ENCODE results near the gene KCNJ9.

KCNJ9 gene

DNA sequence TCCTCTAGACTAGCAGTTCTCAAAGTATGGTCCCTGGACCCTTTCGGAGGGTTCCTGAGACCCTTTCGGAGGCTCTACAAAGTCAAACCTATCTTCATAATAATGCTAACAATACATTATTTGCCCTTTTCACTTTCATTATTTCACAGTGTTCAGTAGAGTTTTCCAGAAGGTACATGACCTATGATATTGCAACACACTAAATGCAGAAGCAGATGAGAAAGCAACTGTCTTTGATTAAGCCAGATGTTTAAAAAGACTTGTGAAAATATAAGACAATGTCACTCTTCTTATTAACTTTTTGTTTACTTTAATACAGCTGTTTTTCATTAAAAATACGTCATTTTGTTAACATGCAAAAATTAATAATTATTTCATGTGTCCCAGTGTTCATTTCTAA lies 17.2 kb upstream of the KCNJ9 start:
- no peak for DNase-seq (ENCODE audit: low spot score)
- in situ Hi-C loops (cut with MboI; ENCODE audit: low pct_unique_long_range_greater_than_20kb, low sequenced_read_pairs, unreplicated experiment): no loop called here
- no peak for TF ChIP-seq CTCF (IDR thresholded peaks at IDR 0.05; ENCODE audit: extremely low read depth, insufficient read depth, missing control alignments)

DNA sequence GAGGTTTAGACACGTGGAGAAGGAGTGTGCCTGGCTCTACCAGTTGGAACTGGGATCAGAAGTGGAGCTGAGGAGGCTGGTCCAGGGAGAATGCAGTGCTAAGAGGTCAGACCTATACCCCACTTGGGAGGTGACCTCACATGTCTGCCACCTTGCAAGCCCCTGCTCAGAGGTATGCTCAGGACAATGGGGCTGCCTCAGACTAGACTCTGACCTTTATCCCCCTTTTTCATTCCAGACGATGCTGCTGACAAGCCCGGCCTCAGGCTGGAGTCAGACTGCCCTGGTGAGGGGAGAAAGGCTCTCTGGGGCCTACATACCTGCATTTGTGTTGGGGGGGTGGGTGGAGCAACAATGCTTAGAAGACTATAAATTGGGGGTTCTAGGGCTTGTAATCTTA lies 16.6 kb upstream of the KCNJ9 start:
- TF ChIP-seq CTCF (IDR thresholded peaks at IDR 0.05; ENCODE audit: extremely low read depth, insufficient read depth, missing control alignments): no peak
- in situ Hi-C loops (cut with MboI; ENCODE audit: low pct_unique_long_range_greater_than_20kb, low sequenced_read_pairs, unreplicated experiment): no loop called here
- no peak for DNase-seq (ENCODE audit: low spot score)

- in situ Hi-C loops (cut with MboI; ENCODE audit: low pct_unique_long_range_greater_than_20kb, low sequenced_read_pairs, unreplicated experiment): no loop called here
- DNase-seq (ENCODE audit: low spot score): no peak
These were observed 14.3 kb upstream of the KCNJ9 start for GRCh38 chr1:160066829-160067745.

DNA sequence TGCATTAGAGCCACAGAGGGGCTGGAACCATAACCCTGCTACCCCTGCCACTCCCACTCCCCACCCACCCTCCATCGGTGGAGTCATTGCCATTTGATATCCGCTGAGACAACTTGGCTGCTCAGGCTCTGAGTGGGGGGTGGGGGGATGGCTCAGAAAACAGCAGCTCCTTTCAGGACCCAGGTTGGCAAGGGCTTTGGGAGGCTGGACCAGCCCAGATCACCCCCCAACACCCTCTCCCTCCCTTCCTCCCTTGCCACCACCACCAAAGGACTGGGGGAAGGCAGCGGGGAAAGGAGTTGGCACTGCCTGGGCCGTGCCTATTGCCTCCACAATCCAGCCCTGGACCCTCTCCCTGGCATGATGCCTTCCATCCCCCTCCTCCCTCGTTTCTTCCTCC lies 13.1 kb upstream of the KCNJ9 start:
- in situ Hi-C loops (cut with MboI; ENCODE audit: low pct_unique_long_range_greater_than_20kb, low sequenced_read_pairs, unreplicated experiment): no loop called here
- no peak for TF ChIP-seq CTCF (IDR thresholded peaks at IDR 0.05; ENCODE audit: extremely low read depth, insufficient read depth, missing control alignments)
- DNase-seq (ENCODE audit: low spot score): no peak

More at GRCh38 chr1:160066829-160067745, 14.3 kb upstream of the KCNJ9 start:
- no peak for TF ChIP-seq CTCF (IDR thresholded peaks at IDR 0.05; ENCODE audit: extremely low read depth, insufficient read depth, missing control alignments)

DNA sequence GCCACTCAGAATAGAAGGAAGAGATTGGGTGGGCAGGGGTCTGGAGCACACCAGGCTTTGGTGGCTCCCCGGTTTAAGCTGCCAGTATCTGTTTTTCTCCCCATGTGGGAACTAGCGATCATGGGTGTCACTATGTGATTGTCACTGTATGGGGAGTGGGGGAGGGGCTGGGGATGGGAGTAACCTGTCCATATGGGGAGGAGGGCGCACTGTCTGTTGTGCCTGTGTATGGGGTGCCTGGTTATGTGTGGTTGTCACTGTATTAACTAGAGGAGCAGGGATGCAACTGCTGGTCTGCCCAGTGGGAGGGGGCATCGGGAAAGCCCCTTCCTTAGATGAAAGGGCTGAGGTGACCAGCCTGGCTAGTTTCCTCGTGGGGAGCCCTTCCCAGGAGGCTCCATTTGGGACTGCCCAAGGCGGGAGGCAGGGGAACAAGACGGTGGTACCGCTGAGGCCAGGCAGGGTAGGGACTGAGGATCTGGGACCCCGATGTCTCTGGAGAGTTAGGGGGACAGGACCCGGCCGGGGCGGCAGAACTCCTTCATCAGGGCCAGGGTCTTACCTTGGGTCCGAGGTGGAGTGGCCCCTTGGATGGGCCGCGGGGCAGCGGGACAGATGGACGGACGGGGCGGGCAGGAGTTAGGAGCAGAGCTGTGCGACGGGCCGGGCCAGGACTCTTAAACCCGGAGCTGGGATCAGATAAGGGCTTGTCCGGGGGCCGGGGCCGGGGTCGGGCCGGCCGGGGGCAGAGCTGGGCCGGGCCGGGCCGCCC lies 11.7 kb upstream of the KCNJ9 start, which contains the start of gene KCNJ10:
Gene KCNJ10, minus strand, starts transcription at position 701 of the 772 bp plus-strand sequence. CDS start 27,628 bp downstream, outside the sequence.
- no peak for DNase-seq (ENCODE audit: low spot score)
- in situ Hi-C loops (cut with MboI; ENCODE audit: low pct_unique_long_range_greater_than_20kb, low sequenced_read_pairs, unreplicated experiment): no loop called here
- no peak for TF ChIP-seq CTCF (IDR thresholded peaks at IDR 0.05; ENCODE audit: extremely low read depth, insufficient read depth, missing control alignments)

GRCh38 chr1:160070243-160071163 lies 10.8 kb upstream of the KCNJ9 start:
- peak; percentile 88 for DNase-seq (ENCODE audit: low spot score)
- no peak for TF ChIP-seq CTCF (IDR thresholded peaks at IDR 0.05; ENCODE audit: extremely low read depth, insufficient read depth, missing control alignments)
- in situ Hi-C loops (cut with MboI; ENCODE audit: low pct_unique_long_range_greater_than_20kb, low sequenced_read_pairs, unreplicated experiment): no loop called here
